CD4-positive, CD25-positive, alpha-beta regulatory T cell (primary cell): Measurements from ENCODE around the gene VDR. TPM values are rescaled to one million over a fixed set of nuclear protein-coding genes. Genes with fewer than 3 reads are reported as not detected.
A peak's percentile ranks its signal among the peaks of the same experiment; 100 is the strongest.

ENCODE experiments used
- ATAC-seq, 2 donors: fragments of 150-1000 bp; cut with Tn5 transposase; one replicate each; pipeline ENCODE4 v1.10.0; 2021; ENCODE audit warnings: low read depth in 2 of 2, moderate number of reproducible peaks in 2 of 2, moderate library complexity in 1 of 2
- DNase-seq, 3 donors: peaks; one replicate each; pipeline versions ENCODE4 v3.0.0 to v3.0.0-alpha.2; 2012 to 2022; ENCODE audit warnings: mixed read lengths in 1 of 3
- H3K27ac ChIP-seq: one replicate; pipeline ENCODE4 v1.7.0; 2013; ENCODE audit warnings: mild to moderate bottlenecking, low read length; ENCODE audit not compliant: insufficient read depth, poor library complexity, severe bottlenecking
- H3K27me3 ChIP-seq: one replicate; pipeline ENCODE4 v1.7.0; 2013; ENCODE audit warnings: low read length; ENCODE audit not compliant: control insufficient read depth, insufficient read depth
- H3K36me3 ChIP-seq: one replicate; pipeline ENCODE4 v1.7.0; 2013; ENCODE audit warnings: mild to moderate bottlenecking, low read length, moderate library complexity; ENCODE audit not compliant: control insufficient read depth, insufficient read depth
- H3K4me1 ChIP-seq: 2 replicates; pipeline ENCODE4 v1.7.0; 2013; ENCODE audit warnings: mild to moderate bottlenecking, low read length; ENCODE audit not compliant: insufficient read depth, control insufficient read depth, poor library complexity, severe bottlenecking
- H3K4me3 ChIP-seq: one replicate; pipeline ENCODE4 v1.7.0; 2013; ENCODE audit warnings: low read depth, mild to moderate bottlenecking, low read length, moderate library complexity
- H3K9me3 ChIP-seq, 2 experiments: 1 replicate in 1 of 2; 2 replicates in 1 of 2; pipeline ENCODE4 v1.7.0; 2013; ENCODE audit warnings: low read length in 2 of 2, mild to moderate bottlenecking in 1 of 2, moderate library complexity in 1 of 2; ENCODE audit not compliant: control insufficient read depth in 2 of 2
- H3K27ac Mint-ChIP-seq, 3 donors: one replicate each; pipeline ENCODE4 v1.8.0; 2020 to 2022; ENCODE audit warnings: mild to moderate bottlenecking in 3 of 3, mixed read lengths in 3 of 3, moderate library complexity in 2 of 3
- H3K27me3 Mint-ChIP-seq: one replicate; pipeline ENCODE4 v1.8.0; 2022; ENCODE audit warnings: mild to moderate bottlenecking, mixed read lengths
- H3K36me3 Mint-ChIP-seq: one replicate; pipeline ENCODE4 v1.8.0; 2020; ENCODE audit warnings: mixed read lengths
- H3K4me1 Mint-ChIP-seq, 4 donors: one replicate each; pipeline ENCODE4 v1.8.0; 2020 to 2022; ENCODE audit warnings: mixed read lengths in 4 of 4, mild to moderate bottlenecking in 1 of 4
- H3K4me3 Mint-ChIP-seq, 4 donors: one replicate each; pipeline ENCODE4 v1.8.0; 2020 to 2022; ENCODE audit warnings: mild to moderate bottlenecking in 4 of 4, mixed read lengths in 4 of 4, moderate library complexity in 3 of 4
- H3K9me3 Mint-ChIP-seq, 7 donors: one replicate each; pipeline ENCODE4 v1.8.0; 2020 to 2022; ENCODE audit warnings: mixed read lengths in 7 of 7, mild to moderate bottlenecking in 3 of 7, moderate library complexity in 2 of 7
- polyA plus RNA-seq, 4 donors: library from polyadenylated mRNA; unstranded; fragments of 300-500 nt; fragmentation: Illumina TruSeq; gene quantifications; one replicate each; pipeline ENCODE4 v1.2.3, GENCODE V29; 2021
- total RNA-seq: library from RNA; stranded (reverse); gene quantifications from one replicate; pipeline ENCODE4 v1.2.3, GENCODE V29; 2022

Gene VDR
- total and polyA plus RNA-seq, 5 donors from 2014 or later: 1.6 to 4.5 (median 2.8) TPM

DNA sequence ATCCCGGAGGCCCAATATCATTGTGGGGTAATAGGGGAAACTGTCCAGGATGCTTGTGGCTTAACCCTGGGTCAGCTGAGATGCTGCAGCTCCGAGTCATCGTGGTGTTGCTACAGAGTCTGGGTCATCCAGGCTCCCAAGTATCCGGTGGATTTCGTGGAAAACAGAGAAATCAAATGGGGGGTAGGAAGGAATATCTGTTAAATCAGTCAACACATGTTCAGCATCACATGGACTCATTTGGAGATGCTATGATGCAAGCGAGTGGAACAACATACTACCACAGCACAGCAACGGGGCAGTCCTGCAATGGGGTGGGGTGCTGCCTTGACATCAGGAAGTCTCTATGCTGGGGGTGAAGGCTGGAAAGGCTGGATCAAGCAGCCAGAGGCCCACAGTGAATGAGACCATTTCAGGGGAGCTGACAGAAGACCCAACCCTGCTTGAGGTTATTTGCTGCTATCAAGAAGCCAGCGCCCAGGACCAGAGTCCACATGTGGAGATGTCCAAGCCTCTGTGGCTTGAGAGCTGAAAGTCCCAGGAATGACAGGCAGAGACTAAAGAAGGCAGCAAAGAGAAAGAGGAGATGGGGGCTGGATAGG lies 22.9 kb downstream of the VDR start:
- Histone ChIP-seq H3K27ac (no peak overlapping the region), H3K4me1 (peaks cover 41% of the 10 kb centered on the region), H3K36me3 (no peaks in the 10 kb centered on the region), H3K27me3 (no peaks in the 10 kb centered on the region), H3K9me3 (no peaks in the 10 kb centered on the region), H3K4me3 (peak overlapping the region; percentile 3)
- Mint-ChIP-seq H3K27ac (peak overlapping the region; percentile 48 to 92 (median 55)), H3K27me3 (no peaks in the 10 kb centered on the region), H3K4me1 (peaks cover 18 to 52% (median 46%) of the 10 kb centered on the region in 4 donors), H3K36me3 (peaks cover 5% of the 10 kb centered on the region), H3K9me3 (no peaks in the 10 kb centered on the region), H3K4me3 (peak overlapping the region; percentile 82 to 93 (median 86))
- ATAC-seq (no peak), DNase-seq (no peak)

DNA sequence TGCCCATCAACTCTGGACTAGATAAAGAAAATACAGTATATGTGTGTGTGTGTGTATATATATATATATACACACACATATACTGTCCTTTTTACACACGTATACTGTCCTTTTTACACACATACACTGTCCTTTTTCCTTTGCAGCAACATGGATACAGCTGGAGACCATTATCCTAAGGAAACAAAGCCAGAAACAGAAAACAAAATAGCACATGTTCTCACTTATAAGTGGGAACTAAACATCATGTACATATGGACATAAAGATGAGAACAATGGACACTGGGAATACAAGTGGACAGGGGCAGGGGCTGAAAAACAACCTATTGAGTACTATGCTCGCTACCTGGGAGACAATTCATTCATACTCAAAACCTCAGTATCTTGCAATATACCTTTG lies 23.7 kb downstream of the VDR start:
- no peaks in the 10 kb centered on the region for H3K36me3 ChIP-seq
- no peak overlapping the region for H3K4me3 ChIP-seq
- H3K4me1 ChIP-seq: peaks cover 41% of the 10 kb centered on the region
- ATAC-seq (no peak), DNase-seq (no peak)
- H3K9me3 ChIP-seq: no peaks in the 10 kb centered on the region
- peak overlapping the region in 1 of 3 donors; percentile 79 for H3K27ac Mint-ChIP-seq
- no peak overlapping the region for H3K27ac ChIP-seq
- H3K27me3 Mint-ChIP-seq: no peaks in the 10 kb centered on the region
- H3K36me3 Mint-ChIP-seq: peaks cover 5% of the 10 kb centered on the region
- H3K4me3 Mint-ChIP-seq: peak overlapping the region in 3 of 4 donors; percentile 7 to 83 (median 9)
- no peaks in the 10 kb centered on the region for H3K9me3 Mint-ChIP-seq
- H3K4me1 Mint-ChIP-seq: peaks cover 11 to 45% (median 41%) of the 10 kb centered on the region in 4 donors
- no peaks in the 10 kb centered on the region for H3K27me3 ChIP-seq

DNA sequence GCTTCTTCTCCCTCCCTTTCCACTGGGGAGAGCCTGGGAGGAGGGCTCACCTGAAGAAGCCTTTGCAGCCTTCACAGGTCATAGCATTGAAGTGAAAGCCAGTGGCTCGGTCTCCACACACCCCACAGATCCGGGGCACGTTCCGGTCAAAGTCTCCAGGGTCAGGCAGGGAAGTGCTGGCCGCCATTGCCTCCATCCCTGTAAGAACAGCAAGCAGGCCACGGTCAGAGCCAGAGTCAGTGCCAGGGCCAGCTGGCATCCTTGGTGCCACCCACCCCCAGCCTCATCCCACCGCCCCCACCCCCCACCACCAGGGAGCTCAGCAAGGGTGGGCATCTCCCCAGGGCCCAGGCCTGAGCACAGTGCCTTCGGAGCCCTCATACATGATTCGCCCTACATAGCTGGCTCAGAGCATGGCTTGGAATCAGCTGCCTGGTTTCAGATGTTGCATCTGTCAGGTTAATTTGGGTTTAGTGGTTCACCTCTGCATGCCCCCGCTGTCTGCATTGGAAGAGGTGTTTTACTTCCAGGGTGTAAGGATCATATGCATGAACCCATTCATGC lies 25.8 kb downstream of the VDR start:
- H3K4me3 Mint-ChIP-seq: no peak overlapping the region
- H3K36me3 Mint-ChIP-seq: peaks cover 5% of the 10 kb centered on the region
- no peak for DNase-seq
- no peaks in the 10 kb centered on the region for H3K9me3 Mint-ChIP-seq
- peaks cover 22% of the 10 kb centered on the region for H3K4me1 ChIP-seq
- no peaks in the 10 kb centered on the region for H3K36me3 ChIP-seq
- no peak for ATAC-seq
- no peak overlapping the region for H3K4me3 ChIP-seq
- no peaks in the 10 kb centered on the region for H3K9me3 ChIP-seq
- no peaks in the 10 kb centered on the region for H3K27me3 ChIP-seq
- peak overlapping the region in 1 of 3 donors; percentile 35 for H3K27ac Mint-ChIP-seq
- no peak overlapping the region for H3K27ac ChIP-seq
- H3K4me1 Mint-ChIP-seq: peaks cover 5 to 25% (median 22%) of the 10 kb centered on the region in 4 donors
- no peaks in the 10 kb centered on the region for H3K27me3 Mint-ChIP-seq

GRCh38 chr12:47878293-47878917 lies 26.4 kb downstream of the VDR start:
- Histone ChIP-seq H3K27me3 (no peaks in the 10 kb centered on the region), H3K27ac (no peak overlapping the region), H3K4me3 (no peak overlapping the region), H3K36me3 (no peaks in the 10 kb centered on the region), H3K4me1 (peaks cover 16% of the 10 kb centered on the region), H3K9me3 (no peaks in the 10 kb centered on the region)
- ATAC-seq (no peak), DNase-seq (no peak)
- no peaks in the 10 kb centered on the region for H3K27me3 Mint-ChIP-seq
- peak overlapping the region in 1 of 3 donors; percentile 81 for H3K27ac Mint-ChIP-seq
- no peak overlapping the region for H3K4me3 Mint-ChIP-seq
- no peaks in the 10 kb centered on the region for H3K9me3 Mint-ChIP-seq
- peaks cover 5 to 19% (median 18%) of the 10 kb centered on the region in 4 donors for H3K4me1 Mint-ChIP-seq
- peaks cover 5% of the 10 kb centered on the region for H3K36me3 Mint-ChIP-seq

DNA sequence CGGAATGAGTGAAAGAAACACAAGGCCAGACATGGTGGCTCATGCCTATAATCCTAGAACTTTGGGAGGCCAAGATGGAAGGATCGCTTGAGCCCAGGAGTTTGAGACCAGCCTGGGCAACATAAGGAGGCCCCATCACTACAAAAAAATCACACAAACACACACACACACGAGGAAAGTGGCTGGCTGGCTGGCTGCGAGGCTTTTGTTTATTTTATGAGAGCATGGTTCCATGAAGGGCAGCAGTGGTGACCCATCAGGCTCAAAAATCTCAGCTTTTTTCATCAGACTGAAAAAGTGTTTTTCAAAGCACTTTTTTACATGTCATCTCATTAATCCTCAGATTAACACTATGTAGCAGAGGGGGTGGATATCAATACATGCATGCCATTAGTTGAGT lies 27.7 kb downstream of the VDR start:
- H3K36me3 ChIP-seq: no peaks in the 10 kb centered on the region
- no peak overlapping the region for H3K27ac ChIP-seq
- H3K9me3 Mint-ChIP-seq: no peaks in the 10 kb centered on the region
- peaks cover 5 to 8% (median 5%) of the 10 kb centered on the region in 4 donors for H3K4me1 Mint-ChIP-seq
- H3K27me3 ChIP-seq: no peaks in the 10 kb centered on the region
- H3K4me1 ChIP-seq: peaks cover 3% of the 10 kb centered on the region
- ATAC-seq (no peak), DNase-seq (no peak)
- no peaks in the 10 kb centered on the region for H3K9me3 ChIP-seq
- no peak overlapping the region for H3K27ac Mint-ChIP-seq
- no peaks in the 10 kb centered on the region for H3K27me3 Mint-ChIP-seq
- no peak overlapping the region for H3K4me3 ChIP-seq
- H3K36me3 Mint-ChIP-seq: peaks cover 5% of the 10 kb centered on the region
- H3K4me3 Mint-ChIP-seq: no peak overlapping the region

- no peaks in the 10 kb centered on the region for H3K27me3 Mint-ChIP-seq
- ATAC-seq (no peak), DNase-seq (no peak)
- peaks cover 0 to 5% (median 2%) of the 10 kb centered on the region in 4 donors for H3K4me1 Mint-ChIP-seq
- Histone ChIP-seq H3K36me3 (no peaks in the 10 kb centered on the region), H3K27ac (no peak overlapping the region), H3K27me3 (no peaks in the 10 kb centered on the region), H3K9me3 (no peaks in the 10 kb centered on the region), H3K4me1 (no peaks in the 10 kb centered on the region), H3K4me3 (no peak overlapping the region)
- no peak overlapping the region for H3K4me3 Mint-ChIP-seq
- H3K9me3 Mint-ChIP-seq: no peaks in the 10 kb centered on the region
- H3K36me3 Mint-ChIP-seq: peaks cover 5% of the 10 kb centered on the region
- no peak overlapping the region for H3K27ac Mint-ChIP-seq
Observed at GRCh38 chr12:47876440-47876960, 28.3 kb downstream of the VDR start.

- H3K4me1 Mint-ChIP-seq: peaks cover 0 to 5% (median 1%) of the 10 kb centered on the region in 4 donors
- Histone ChIP-seq H3K27ac (no peak overlapping the region), H3K9me3 (no peaks in the 10 kb centered on the region), H3K36me3 (no peaks in the 10 kb centered on the region), H3K27me3 (no peaks in the 10 kb centered on the region), H3K4me3 (no peak overlapping the region), H3K4me1 (no peaks in the 10 kb centered on the region)
- DNase-seq: no peak
- H3K27ac Mint-ChIP-seq: no peak overlapping the region
- no peaks in the 10 kb centered on the region for H3K27me3 Mint-ChIP-seq
- H3K9me3 Mint-ChIP-seq: no peaks in the 10 kb centered on the region
- no peak for ATAC-seq
- peaks cover 5% of the 10 kb centered on the region for H3K36me3 Mint-ChIP-seq
- no peak overlapping the region for H3K4me3 Mint-ChIP-seq
Observed at GRCh38 chr12:47875746-47876439, 28.9 kb downstream of the VDR start.
